GM10847 (cell line): Measurements from ENCODE around the gene PDCD10.

Source experiments
- POLR2A ChIP-seq: IDR thresholded peaks from 2 replicates; pipeline ENCODE4 v1.6.1; 2011; ENCODE audit not compliant: insufficient read length; ENCODE audit errors: extremely low read depth

PDCD10 gene

DNA sequence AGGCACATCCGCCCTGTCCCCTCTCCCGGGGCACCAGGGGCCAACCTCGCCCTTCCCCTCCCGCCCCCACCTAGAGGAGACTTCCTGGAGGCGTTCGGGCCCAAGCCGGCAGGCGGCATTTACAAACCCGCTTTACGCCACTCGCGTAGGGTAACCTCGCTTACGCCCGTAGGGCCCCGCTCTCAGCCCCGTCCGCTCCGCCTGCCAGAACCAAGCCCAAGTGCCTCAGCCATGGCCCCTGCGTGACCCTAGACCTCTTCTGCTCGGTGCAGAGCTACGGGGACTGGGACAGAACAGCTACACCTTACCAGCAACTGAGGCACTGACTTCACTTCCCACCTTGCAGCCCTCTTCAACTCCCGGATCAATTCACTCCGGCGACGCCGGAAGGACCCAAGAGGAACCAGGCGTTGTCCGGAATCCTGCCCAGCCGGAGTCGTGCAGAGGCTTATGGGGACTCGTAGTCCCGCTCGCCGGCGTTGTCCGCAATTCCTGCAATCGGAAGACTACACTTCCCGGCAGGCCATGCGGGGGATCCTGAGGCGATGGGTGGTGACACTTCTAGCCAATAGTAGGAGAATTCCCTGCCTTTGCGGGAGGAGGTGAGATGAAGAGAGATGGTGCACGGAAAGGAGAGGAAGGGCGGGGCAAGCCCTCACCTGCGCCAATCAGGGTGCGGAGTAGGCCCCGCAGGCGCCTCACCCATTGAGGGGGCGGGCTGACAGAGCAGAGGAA lies at the start of gene PDCD10:
PDCD10 (minus strand) TSS at position 395 of the 735 bp plus-strand sequence. CDS start 14,735 bp downstream, outside the sequence.
- peak; percentile 48 for TF ChIP-seq POLR2A

- TF ChIP-seq POLR2A: no peak
Measured at GRCh38 chr3:167783781-167784180, 49.1 kb upstream of the PDCD10 start.

DNA sequence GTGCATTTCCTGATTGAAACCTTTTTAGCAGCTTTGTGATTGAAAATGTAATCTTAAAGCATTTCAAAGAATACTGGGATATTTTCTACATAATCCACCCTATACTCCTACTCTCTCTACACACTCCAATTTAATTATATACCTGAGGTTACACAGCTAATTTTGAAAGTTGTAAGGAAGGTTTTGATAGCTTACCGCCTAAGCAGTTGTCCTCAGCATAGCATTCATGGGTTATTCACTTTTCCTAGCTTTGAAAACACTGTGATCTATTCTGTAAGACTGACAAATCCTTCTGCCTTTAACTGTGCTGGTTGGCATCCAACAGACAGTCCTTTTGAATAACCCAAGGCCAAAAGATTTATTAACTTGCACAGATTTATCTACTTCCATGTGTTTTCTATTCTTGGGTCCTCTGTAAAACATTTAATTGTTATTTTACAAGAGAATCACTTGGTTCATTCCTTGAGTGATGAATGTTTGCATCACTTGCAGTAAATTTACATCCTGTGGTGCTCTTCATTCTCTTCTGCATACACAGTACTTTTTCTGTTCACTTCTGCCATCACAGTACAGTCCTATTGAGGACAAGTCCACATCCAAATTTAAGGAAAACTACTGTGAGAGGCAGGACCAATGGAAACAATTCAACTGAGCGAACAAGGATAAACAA lies 45.7 kb upstream of the PDCD10 start:
- no peak for TF ChIP-seq POLR2A

- TF ChIP-seq POLR2A: no peak
Measured at GRCh38 chr3:167777356-167777755, 42.7 kb upstream of the PDCD10 start.

DNA sequence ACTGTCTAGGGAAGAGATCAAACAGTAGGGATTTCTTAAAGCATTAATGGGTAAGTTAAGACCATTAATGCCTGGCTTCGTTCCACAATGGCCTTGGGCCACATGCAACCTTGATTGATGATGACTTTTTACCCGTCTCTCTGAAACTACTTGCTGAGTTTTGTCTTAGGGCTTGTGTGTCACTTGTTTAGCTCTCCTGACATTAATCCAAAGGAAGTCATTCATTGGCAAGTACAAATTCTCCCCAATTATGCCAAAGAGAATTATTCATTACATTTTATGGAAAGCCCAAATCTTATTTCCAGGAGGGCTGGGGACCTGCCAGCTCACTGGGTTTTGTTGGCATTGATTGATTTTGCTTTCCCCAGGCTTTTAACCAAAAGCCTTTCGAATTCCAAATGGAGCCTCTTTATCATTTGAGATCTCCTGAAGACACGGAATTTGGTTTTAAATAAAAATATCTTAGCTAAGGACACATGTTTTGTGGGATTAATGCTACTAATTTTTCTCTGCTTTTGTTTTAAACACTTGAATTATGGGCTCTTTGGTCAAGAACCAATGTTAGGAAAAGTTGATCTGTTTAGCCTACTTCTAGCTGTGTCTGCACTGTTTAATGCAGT lies 41.5 kb upstream of the PDCD10 start:
- no peak for TF ChIP-seq POLR2A

DNA sequence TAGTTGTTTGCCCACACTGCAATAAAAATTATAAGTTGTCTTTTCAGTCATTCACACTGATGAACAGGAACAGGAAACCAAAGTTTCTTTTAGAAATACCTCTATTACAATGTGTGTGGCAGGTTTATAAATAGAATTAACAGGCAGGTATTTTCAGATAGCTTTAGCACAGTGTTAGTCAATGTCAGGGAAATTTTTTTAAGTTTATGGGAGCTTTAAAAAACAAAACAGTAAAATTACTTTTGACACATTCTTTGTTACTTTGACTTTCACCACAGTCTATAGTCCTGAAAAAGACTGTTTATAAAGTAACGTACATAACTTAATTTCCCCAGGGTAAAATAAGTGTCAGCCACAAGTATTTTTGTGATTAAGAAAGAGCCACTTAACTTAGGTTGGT lies 38.9 kb upstream of the PDCD10 start:
- no peak for TF ChIP-seq POLR2A

GRCh38 chr3:167772992-167773391 lies 38.3 kb upstream of the PDCD10 start:
- TF ChIP-seq POLR2A: no peak

DNA sequence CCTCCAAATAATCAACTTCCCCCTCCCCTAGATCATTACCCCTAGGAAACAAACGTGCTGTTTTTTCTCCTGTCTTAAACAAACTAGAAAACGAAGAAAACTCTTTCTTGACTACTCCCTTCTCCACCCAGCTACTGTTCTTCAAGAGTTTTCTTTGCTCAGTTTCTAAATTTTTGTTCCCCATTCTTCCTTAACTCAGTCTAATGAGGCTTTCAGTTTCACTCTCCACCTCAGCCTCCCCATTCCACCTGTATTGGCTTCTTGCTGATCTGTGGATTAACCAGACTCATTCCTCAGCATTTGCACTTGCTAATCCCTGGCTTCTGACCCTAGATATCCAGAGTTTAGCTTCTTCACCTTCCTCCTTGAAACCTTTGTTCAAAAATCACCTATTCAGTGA lies 27.6 kb upstream of the PDCD10 start:
- TF ChIP-seq POLR2A: no peak

DNA sequence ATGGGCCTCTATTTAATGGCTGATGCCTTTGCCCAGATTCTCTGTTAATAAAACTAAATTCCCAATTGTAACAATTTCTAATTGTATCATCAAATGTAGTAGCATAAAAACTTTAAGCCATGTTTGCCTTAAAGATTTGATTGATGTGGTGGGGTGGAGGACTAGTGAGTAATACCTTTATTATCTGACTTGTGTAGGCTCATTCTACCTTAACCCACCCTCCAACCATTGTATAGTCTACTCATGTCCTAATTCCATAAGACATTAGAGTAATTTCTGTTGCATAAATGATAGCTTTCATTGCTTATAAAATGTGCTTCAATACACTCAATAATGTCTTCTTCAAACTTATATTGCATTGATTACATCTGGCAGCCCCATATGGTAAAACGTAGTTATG lies 26.6 kb upstream of the PDCD10 start:
- TF ChIP-seq POLR2A: no peak

DNA sequence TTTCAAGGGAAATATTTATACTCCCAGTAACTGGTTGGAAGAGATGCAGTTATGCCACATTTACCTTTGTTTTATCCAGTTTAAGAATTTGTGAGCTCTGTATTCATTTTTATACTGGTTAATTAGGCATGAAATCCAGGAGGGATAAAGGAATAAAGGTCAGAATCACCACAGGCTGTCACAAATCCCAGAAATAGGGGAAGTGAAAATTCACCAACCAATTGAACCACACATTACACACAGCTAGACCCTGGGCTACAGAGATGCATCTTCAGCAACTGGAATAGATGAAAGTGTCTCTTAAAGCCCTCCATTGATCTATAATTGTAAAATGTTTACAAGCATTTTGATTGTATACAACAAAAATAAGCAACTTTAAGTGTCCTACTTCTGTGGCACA lies 19.4 kb upstream of the PDCD10 start:
- no peak for TF ChIP-seq POLR2A

GRCh38 chr3:167750272-167750971 lies 15.7 kb upstream of the PDCD10 start:
- no peak for TF ChIP-seq POLR2A

DNA sequence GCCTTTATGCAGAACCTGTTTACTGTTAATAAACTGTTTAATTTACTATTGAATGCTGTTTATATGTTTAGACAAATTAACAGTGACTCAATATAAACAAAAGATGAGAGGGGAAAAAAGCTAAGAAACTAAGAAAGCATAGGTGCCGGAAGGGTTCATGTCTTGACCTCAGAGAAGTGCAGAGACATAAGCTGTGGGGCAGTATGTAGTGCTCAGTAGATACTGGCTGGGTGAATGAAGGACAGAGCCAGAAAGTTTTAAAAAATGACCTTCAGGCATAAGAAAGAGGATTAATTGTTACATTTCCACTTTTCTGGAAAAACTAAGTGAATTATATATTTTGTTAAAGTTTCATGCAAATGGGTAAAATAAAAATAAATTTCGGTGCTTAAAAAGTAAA lies 15.0 kb upstream of the PDCD10 start:
- no peak for TF ChIP-seq POLR2A

- TF ChIP-seq POLR2A: no peak
Measured at GRCh38 chr3:167749209-167749608, 14.5 kb upstream of the PDCD10 start.

DNA sequence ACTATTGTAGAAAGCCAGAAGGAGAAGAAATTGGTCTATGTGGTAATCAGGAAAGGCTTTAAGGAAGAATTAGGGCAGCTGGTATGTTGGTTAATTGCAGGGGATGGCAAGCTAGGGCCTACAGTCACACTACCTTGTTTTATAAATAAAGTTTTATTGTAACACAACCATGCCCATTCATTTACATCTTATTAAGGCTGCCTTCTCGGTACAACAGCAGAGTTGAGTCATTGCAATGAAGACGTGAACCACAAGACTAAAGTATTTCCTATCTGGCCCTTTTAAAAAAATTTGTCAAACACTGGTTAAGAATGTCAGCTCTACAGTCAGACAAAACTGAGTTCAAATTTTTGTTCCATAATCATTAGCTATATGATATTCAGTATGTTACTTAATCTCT lies 9.1 kb upstream of the PDCD10 start:
- TF ChIP-seq POLR2A: no peak

- TF ChIP-seq POLR2A: no peak
Measured at GRCh38 chr3:167742338-167742737, 7.6 kb upstream of the PDCD10 start.
